IMR-90 (cell line): Measurements from ENCODE around the gene TELO2. TPM values are rescaled to one million over a fixed set of nuclear protein-coding genes. Genes with fewer than 3 reads are reported as not detected.

Experiments
- ATAC-seq: fragments of 200-7000 bp; cut with Tn5 transposase; 2 replicates; pipeline ENCODE4 v1.9.1; 2020; ENCODE audit warnings: low read depth, mild to moderate bottlenecking, moderate library complexity
- BruUV-seq: library from RNA; stranded (reverse); fragments of 400-500 nt; replicated peaks from 2 replicates; lab custom pipeline; 2021; lab: Mats Ljungman, UMichigan
- CTCF ChIA-PET: fragments of 300-600 bp; formaldehyde crosslinking; extraction: SDS; loops from one replicate; lab custom pipeline; 2021; ENCODE audit warnings: antibody characterized with exemption; lab: Yijun Ruan, JAX
- POLR2A ChIA-PET: fragments of 300-600 bp; sonication (Branson Sonifier 250); formaldehyde crosslinking; loops from one replicate; lab custom pipeline; 2022; ENCODE audit warnings: antibody characterized with exemption; ENCODE audit not compliant: unreplicated experiment; lab: Charles Lee
- DNase-seq: peaks from one replicate; pipeline ENCODE4 v3.0.0; 2013
- H2AFZ ChIP-seq: replicated peaks from 2 replicates; pipeline ENCODE3; 2013; ENCODE audit warnings: low read length, mild to moderate bottlenecking; ENCODE audit not compliant: poor library complexity
- H2AK5ac ChIP-seq: 2 replicates; pipeline ENCODE4 v1.6.1; 2013; ENCODE audit warnings: low read depth, low read length, inconsistent platforms
- H2AK9ac ChIP-seq: replicated peaks from 2 replicates; pipeline ENCODE3; 2013; ENCODE audit warnings: mild to moderate bottlenecking, low read depth, low read length, moderate library complexity; ENCODE audit not compliant: poor library complexity
- H2BK120ac ChIP-seq: 2 replicates; pipeline ENCODE4 v1.6.1; 2013; ENCODE audit warnings: low read depth, low read length, inconsistent platforms
- H2BK15ac ChIP-seq: 3 replicates; pipeline ENCODE4 v1.6.1; 2013; ENCODE audit warnings: low read depth, low read length, inconsistent platforms
- H2BK20ac ChIP-seq: 2 replicates; pipeline ENCODE4 v1.6.1; 2013; ENCODE audit warnings: low read depth, mild to moderate bottlenecking, inconsistent platforms, low read length, moderate library complexity
- H2BK5ac ChIP-seq: 2 replicates; pipeline ENCODE4 v1.6.1; 2013; ENCODE audit warnings: mild to moderate bottlenecking, low read depth, low read length, inconsistent platforms; ENCODE audit not compliant: poor library complexity, severe bottlenecking
- H3K14ac ChIP-seq: replicated peaks from 2 replicates; pipeline ENCODE4 v1.6.1; 2013; ENCODE audit warnings: low read depth, low read length, inconsistent platforms
- H3K18ac ChIP-seq: 2 replicates; pipeline ENCODE4 v1.6.1; 2013; ENCODE audit warnings: low read depth, low read length, control low read depth
- H3K23ac ChIP-seq: 2 replicates; pipeline ENCODE4 v1.6.1; 2013; ENCODE audit warnings: low read depth, low read length, inconsistent platforms
- H3K27ac ChIP-seq: 2 replicates; pipeline ENCODE4 v1.5.1; 2013; ENCODE audit warnings: mild to moderate bottlenecking, control low read depth, low read length; ENCODE audit not compliant: insufficient read depth
- H3K27me3 ChIP-seq: 2 replicates; pipeline ENCODE4 v1.6.1; 2013; ENCODE audit warnings: low read length; ENCODE audit not compliant: control insufficient read depth, insufficient read depth
- H3K36me3 ChIP-seq: 2 replicates; pipeline ENCODE4 v1.6.1; 2013; ENCODE audit warnings: low read length, mixed read lengths; ENCODE audit not compliant: control insufficient read depth, insufficient read depth
- H3K4ac ChIP-seq: 2 replicates; pipeline ENCODE4 v1.6.1; 2013; ENCODE audit warnings: low read depth, low read length, inconsistent platforms
- H3K4me1 ChIP-seq: 2 replicates; pipeline ENCODE4 v1.6.1; 2013; ENCODE audit warnings: low read length, mixed read lengths; ENCODE audit not compliant: control insufficient read depth, insufficient read depth
- H3K4me2 ChIP-seq: 2 replicates; pipeline ENCODE4 v1.6.1; 2013; ENCODE audit warnings: low read depth, mild to moderate bottlenecking, control low read depth, low read length, moderate library complexity
- H3K4me3 ChIP-seq: 2 replicates; pipeline ENCODE4 v1.5.1; 2013; ENCODE audit warnings: low read depth, mild to moderate bottlenecking, control low read depth, low read length, moderate library complexity; ENCODE audit not compliant: insufficient read depth
- H3K56ac ChIP-seq: 2 replicates; pipeline ENCODE4 v1.6.1; 2013; ENCODE audit warnings: low read length, inconsistent platforms; ENCODE audit not compliant: insufficient read depth; ENCODE audit errors: extremely low read depth
- H3K79me1 ChIP-seq, 2 experiments: 2 replicates each; pipeline ENCODE4 v1.6.1; 2013; ENCODE audit warnings: low read length in 2 of 2, inconsistent platforms in 1 of 2, low read depth in 1 of 2
- H3K9ac ChIP-seq: 2 replicates; pipeline ENCODE4 v1.6.1; 2013; ENCODE audit warnings: low read depth, low read length, control low read depth
- H3K9me1 ChIP-seq: 2 replicates; pipeline ENCODE4 v1.6.1; 2013; ENCODE audit warnings: low read length, inconsistent platforms; ENCODE audit not compliant: insufficient read depth
- H3K9me3 ChIP-seq: 2 replicates; pipeline ENCODE4 v1.6.1; 2013; ENCODE audit warnings: low read length; ENCODE audit not compliant: control insufficient read depth, insufficient read depth
- H4K20me1 ChIP-seq: 2 replicates; pipeline ENCODE4 v1.6.1; 2013; ENCODE audit warnings: low read length, inconsistent platforms; ENCODE audit not compliant: insufficient read depth
- H4K5ac ChIP-seq: 2 replicates; pipeline ENCODE4 v1.6.1; 2013; ENCODE audit warnings: mild to moderate bottlenecking, low read depth, low read length, control low read depth
- H4K8ac ChIP-seq, 2 experiments: 2 replicates each; pipeline ENCODE4 v1.6.1; 2013; ENCODE audit warnings: low read depth in 2 of 2, low read length in 2 of 2, control low read depth in 1 of 2, inconsistent platforms in 1 of 2
- H4K91ac ChIP-seq: 2 replicates; pipeline ENCODE4 v1.6.1; 2013; ENCODE audit warnings: low read depth, low read length, inconsistent platforms; ENCODE audit not compliant: insufficient read depth
- BHLHE40 ChIP-seq: fragments of 150-350 bp; IDR thresholded peaks from 2 replicates; pipeline ENCODE4 v1.6.1; 2016; ENCODE audit warnings: mild to moderate bottlenecking, low read depth, low read length
- CTCF ChIP-seq: conservative IDR thresholded peaks from 2 replicates; pipeline ENCODE4 v1.5.1; 2012; ENCODE audit warnings: mild to moderate bottlenecking, low read depth, low read length, improper control_type of control experiment
- FOS ChIP-seq: fragments of 150-350 bp; IDR thresholded peaks from 2 replicates; pipeline ENCODE4 v1.6.1; 2016; ENCODE audit warnings: low read depth, low read length
- MAZ ChIP-seq: IDR thresholded peaks from 2 replicates; pipeline ENCODE4 v1.6.1; 2012; ENCODE audit warnings: low read depth, mild to moderate bottlenecking, low read length, improper control_type of control experiment, moderate library complexity, borderline replicate concordance
- MXI1 ChIP-seq: IDR thresholded peaks from 2 replicates; pipeline ENCODE4 v1.6.1; 2012; ENCODE audit warnings: low read depth, mild to moderate bottlenecking, low read length, moderate library complexity, borderline replicate concordance
- POLR2A ChIP-seq: IDR thresholded peaks from 2 replicates; pipeline ENCODE4 v1.6.1; 2012; ENCODE audit warnings: mild to moderate bottlenecking, low read depth, low read length
- RCOR1 ChIP-seq: IDR thresholded peaks from 2 replicates; pipeline ENCODE4 v1.6.1; 2012; ENCODE audit warnings: mild to moderate bottlenecking, low read length, improper control_type of control experiment; ENCODE audit not compliant: insufficient replicate concordance
- RFX5 ChIP-seq: IDR thresholded peaks from 2 replicates; pipeline ENCODE4 v1.8.0; 2012; ENCODE audit warnings: low read depth, mild to moderate bottlenecking, low read length, moderate library complexity
- USF2 ChIP-seq: fragments of 150-350 bp; IDR thresholded peaks from 2 replicates; pipeline ENCODE4 v1.6.1; 2017; ENCODE audit warnings: mild to moderate bottlenecking, antibody characterized with exemption, low read length, low read depth
- WGBS, 2 experiments: methylation state at CpG; one replicate each; pipeline versions ENCODE4 v1.1.5 to v1.1.7; 2013; ENCODE audit warnings: missing lambda C conversion rate in 2 of 2; ENCODE audit not compliant: insufficient read length in 1 of 2; ENCODE audit errors: extremely low coverage in 2 of 2; 5-methylcytosine and 5-hydroxymethylcytosine counted together
- dilution Hi-C: fragments of 300-500 bp; cut with HindIII; formaldehyde crosslinking; loops from one replicate; pipeline ENCODE4 v1.14.3; 2018; ENCODE audit warnings: low sequenced_read_pairs; ENCODE audit not compliant: unreplicated experiment
- in situ Hi-C: fragments of 300-500 bp; cut with MboI; formaldehyde crosslinking; loops from 3 replicates; pipeline ENCODE4 v1.14.3; 2019; ENCODE audit warnings: low sequenced_read_pairs, inconsistent platforms, mixed read lengths
- intact Hi-C: fragments of 100-400 bp; cut with micrococcal nuclease; formaldehyde crosslinking; loops from 2 replicates; pipeline ENCODE4 v1.10.0; 2022
- polyA plus RNA-seq, 3 experiments: library from polyadenylated mRNA; depleted of rRNA; stranded (reverse); fragments of >200 nt; gene quantifications; 2 replicates each; pipeline ENCODE4 v1.2.3, GENCODE V29; 2012; ENCODE audit warnings: low replicate concordance in 1 of 3
- total RNA-seq: library from RNA; depleted of rRNA; stranded (reverse); fragments of >200 nt; gene quantifications from 2 replicates; pipeline ENCODE4 v1.2.3, GENCODE V29; 2012

The TELO2 gene
- total and polyA plus RNA-seq, 2 of the 4 experiments (the other 2 are of a cell fraction): 6.6 to 26.6 TPM

GRCh38 chr16:1474796-1475551 is 18.2 kb upstream of the TELO2 start, which contains the start of gene CLCN7:
TSS of gene CLCN7 (minus strand) at chr16:1475028. CDS start at chr16:1474974, 54 bp downstream.
- H2BK120ac ChIP-seq: peak within 1 kb of the TSS; percentile 30
- H3K9me3 ChIP-seq: peaks cover 3% of the 10 kb centered on the region; the same call in 1 of the 2 replicates
- H3K4ac ChIP-seq: peak within 1 kb of the TSS; percentile 89
- peak within 1 kb of the TSS; percentile 77 for H2BK5ac ChIP-seq
- H4K91ac ChIP-seq: peak within 1 kb of the TSS; percentile 81
- peak within 1 kb of the TSS; percentile 99 for H2AFZ ChIP-seq
- 2% methylated on average over 55 of the region's 99 CpGs; no CpG with 5 or more reads in 1 of the 2 experiments for WGBS, 2 experiments
- H2AK5ac ChIP-seq: peak within 1 kb of the TSS; percentile 87
- H3K4me1 ChIP-seq: 0 out of 2 replicates have a peak, but pooled peaks cover 7% of the 10 kb centered on the region
- H3K27me3 ChIP-seq: no peaks in the 10 kb centered on the region
- peak within 1 kb of the TSS; percentile 99 to 100 for H4K8ac ChIP-seq
- no peak within 1 kb of the TSS for H2BK20ac ChIP-seq
- peaks cover 24 to 46% of the 10 kb centered on the region in 2 experiments for H3K79me1 ChIP-seq
- intact Hi-C loops (loop anchor here (10.0 kb wide), 1 partner anchor 50 kb away; the partner anchor contains the start of gene UQCC4), in situ Hi-C loops (no loop called here), dilution Hi-C loops (no loop called here)
- DNase-seq (peak; percentile 82), ATAC-seq (peak; percentile 91)
- POLR2A ChIA-PET: no interaction called here
- TF ChIP-seq POLR2A (peak; percentile 85), CTCF (no peak), MXI1 (peak; percentile 57; the same call in 1 of the 2 replicates), MAZ (0 out of 2 replicates have a peak, but pooled peaks have one; percentile 5), FOS (peak; percentile 100), RFX5 (no peak), USF2 (peak; percentile 100), BHLHE40 (peak; percentile 73; the same call in 1 of the 2 replicates), RCOR1 (no peak)
- H3K56ac ChIP-seq: peak within 1 kb of the TSS; percentile 67
- CTCF ChIA-PET: no interaction called here
- peaks cover 8% of the 10 kb centered on the region; the same call in 1 of the 2 replicates for H3K9me1 ChIP-seq
- peaks cover 19% of the 10 kb centered on the region; the same call in 1 of the 2 replicates for H4K20me1 ChIP-seq
- peaks cover 3% of the 10 kb centered on the region; the same call in 1 of the 2 replicates for H3K36me3 ChIP-seq
- BruUV-seq: no TSS peak
- no peak within 1 kb of the TSS for H2BK15ac ChIP-seq
- H3K23ac ChIP-seq: peak within 1 kb of the TSS; percentile 69
- H3K9ac ChIP-seq: peak within 1 kb of the TSS; percentile 78
- peak within 1 kb of the TSS; percentile 60 for H3K14ac ChIP-seq
- H3K4me2 ChIP-seq: peak within 1 kb of the TSS; percentile 99
- no peak within 1 kb of the TSS; the same call in 1 of the 2 replicates for H3K18ac ChIP-seq
- H2AK9ac ChIP-seq: peak within 1 kb of the TSS; percentile 99
- H3K4me3 ChIP-seq: peak within 1 kb of the TSS; percentile 94
- H3K27ac ChIP-seq: peak within 1 kb of the TSS; percentile 83
- H4K5ac ChIP-seq: peak within 1 kb of the TSS; percentile 84
